Measurements from ENCODE around the gene PLXNA1.

The PLXNA1 gene

GRCh38 chr3:126992776-126993175, 9.9 kb downstream of the PLXNA1 start:
- DNase-seq (ENCODE audit: low read depth in 1 of 2, low spot score in 1 of 2), result no peak
- TF ChIP-seq POLR2AphosphoS5 (IDR thresholded peaks at IDR 0.05; ENCODE audit: low read depth) (no peak), GABPA (IDR thresholded peaks at IDR 0.05; ENCODE audit: low read depth) (no peak), SPI1 (IDR thresholded peaks at IDR 0.05; ENCODE audit: borderline replicate concordance, low read depth) (no peak), CTCF (IDR thresholded peaks at IDR 0.05; ENCODE audit: insufficient read depth, low read length) (no peak)
- H3K27ac ChIP-seq (replicated peaks), result no peak overlapping the region
- no peaks in the 10 kb centered on the region for H3K27me3 ChIP-seq (ENCODE audit: insufficient read depth, poor library complexity, severe bottlenecking)
- no peak overlapping the region for H3K4me3 ChIP-seq (replicated peaks; ENCODE audit: insufficient read depth, low read length)

- DNase-seq (ENCODE audit: low read depth in 1 of 2, low spot score in 1 of 2), result no peak
- H3K4me3 ChIP-seq (replicated peaks; ENCODE audit: insufficient read depth, low read length), result no peak overlapping the region
- TF ChIP-seq REST (IDR thresholded peaks at IDR 0.05; ENCODE audit: insufficient replicate concordance, low read depth), result no peak
- TF ChIP-seq SPI1 (IDR thresholded peaks at IDR 0.05; ENCODE audit: borderline replicate concordance, low read depth), result no peak
- TF ChIP-seq CTCF (IDR thresholded peaks at IDR 0.05; ENCODE audit: insufficient read depth, low read length), result no peak
- TF ChIP-seq GABPA (IDR thresholded peaks at IDR 0.05; ENCODE audit: low read depth), result no peak
- no peak for TF ChIP-seq POLR2AphosphoS5 (IDR thresholded peaks at IDR 0.05; ENCODE audit: low read depth)
- H3K27ac ChIP-seq (replicated peaks), result no peak overlapping the region
- H3K27me3 ChIP-seq (ENCODE audit: insufficient read depth, poor library complexity, severe bottlenecking), result no peaks in the 10 kb centered on the region
Measured at GRCh38 chr3:126993436-126993835, 10.5 kb downstream of the PLXNA1 start.

GRCh38 chr3:126994661-126995245, 11.8 kb downstream of the PLXNA1 start:
- Histone ChIP-seq H3K4me3 (replicated peaks; ENCODE audit: insufficient read depth, low read length) (no peak overlapping the region), H3K27ac (replicated peaks) (no peak overlapping the region), H3K27me3 (ENCODE audit: insufficient read depth, poor library complexity, severe bottlenecking) (no peaks in the 10 kb centered on the region)
- TF ChIP-seq CTCF (IDR thresholded peaks at IDR 0.05; ENCODE audit: insufficient read depth, low read length) (no peak), SPI1 (IDR thresholded peaks at IDR 0.05; ENCODE audit: borderline replicate concordance, low read depth) (no peak), REST (IDR thresholded peaks at IDR 0.05; ENCODE audit: insufficient replicate concordance, low read depth) (no peak), POLR2AphosphoS5 (IDR thresholded peaks at IDR 0.05; ENCODE audit: low read depth) (no peak), GABPA (IDR thresholded peaks at IDR 0.05; ENCODE audit: low read depth) (no peak)
- no peak for DNase-seq (ENCODE audit: low read depth in 1 of 2, low spot score in 1 of 2)

GRCh38 chr3:126995254-126995780, 12.4 kb downstream of the PLXNA1 start:
- no peak overlapping the region for H3K27ac ChIP-seq (replicated peaks)
- H3K4me3 ChIP-seq (replicated peaks; ENCODE audit: insufficient read depth, low read length), result no peak overlapping the region
- no peak for DNase-seq (ENCODE audit: low read depth in 1 of 2, low spot score in 1 of 2)
- no peak for TF ChIP-seq POLR2AphosphoS5 (IDR thresholded peaks at IDR 0.05; ENCODE audit: low read depth)
- no peak for TF ChIP-seq CTCF (IDR thresholded peaks at IDR 0.05; ENCODE audit: insufficient read depth, low read length)
- TF ChIP-seq REST (IDR thresholded peaks at IDR 0.05; ENCODE audit: insufficient replicate concordance, low read depth), result no peak
- no peak for TF ChIP-seq GABPA (IDR thresholded peaks at IDR 0.05; ENCODE audit: low read depth)
- no peak for TF ChIP-seq SPI1 (IDR thresholded peaks at IDR 0.05; ENCODE audit: borderline replicate concordance, low read depth)
- H3K27me3 ChIP-seq (ENCODE audit: insufficient read depth, poor library complexity, severe bottlenecking), result no peaks in the 10 kb centered on the region

All from HL-60 (cell line).